Omental fat pad (tissue), 4 donors: ENCODE results near the gene ANKRD50. TPM values are rescaled to one million over a fixed set of nuclear protein-coding genes. Genes with fewer than 3 reads are reported as not detected.

ENCODE experiments used
- ATAC-seq: fragments of 150-250 bp; one replicate; pipeline ENCODE4 v1.9.1; 2016; ENCODE audit warnings: mild to moderate bottlenecking, moderate library complexity; ENCODE audit not compliant: low FRiP score
- DNase-seq: peaks from one replicate; pipeline ENCODE4 v3.0.0-alpha.2; 2019; ENCODE audit warnings: low spot score
- total RNA-seq, 4 donors: library from RNA; depleted of rRNA; stranded (reverse); fragments of >200 nt; gene quantifications; one replicate each; pipeline ENCODE4 v1.1.0, GENCODE V29; 2016
- TF ChIP-seq, protein P1 (sequence below), 3 donors: fragments of 450-650 bp; IDR thresholded peaks; one replicate each; pipeline ENCODE4 v1.5.1; 2016 to 2017; ENCODE audit warnings: antibody characterized with exemption in 3 of 3, mild to moderate bottlenecking in 3 of 3, moderate library complexity in 2 of 3

Gene ANKRD50
- total RNA-seq, 4 donors from 2014 or later: 10.6 to 21.0 (median 15.5) TPM

DNA sequence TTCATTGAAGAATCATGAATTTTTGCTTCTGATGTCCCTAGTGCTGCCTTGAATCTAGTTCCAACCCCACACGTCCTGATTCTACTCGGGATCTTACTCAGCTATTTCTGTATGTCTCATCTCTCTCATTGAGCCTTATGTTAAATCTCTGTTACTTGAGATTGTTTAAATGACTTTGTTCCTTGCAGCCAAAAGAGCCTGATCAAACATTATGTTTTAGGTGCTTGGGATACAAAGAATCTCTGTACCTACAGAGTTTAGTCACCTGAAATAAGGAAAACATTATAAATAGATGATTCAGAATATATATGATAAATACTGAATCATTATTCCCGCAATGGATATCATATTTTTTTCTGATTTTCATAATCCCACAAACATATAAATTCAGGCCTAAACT is 13.7 kb upstream of the ANKRD50 start:
- DNase-seq (no peak), ATAC-seq (no peak)
- TF ChIP-seq, protein P1, sequence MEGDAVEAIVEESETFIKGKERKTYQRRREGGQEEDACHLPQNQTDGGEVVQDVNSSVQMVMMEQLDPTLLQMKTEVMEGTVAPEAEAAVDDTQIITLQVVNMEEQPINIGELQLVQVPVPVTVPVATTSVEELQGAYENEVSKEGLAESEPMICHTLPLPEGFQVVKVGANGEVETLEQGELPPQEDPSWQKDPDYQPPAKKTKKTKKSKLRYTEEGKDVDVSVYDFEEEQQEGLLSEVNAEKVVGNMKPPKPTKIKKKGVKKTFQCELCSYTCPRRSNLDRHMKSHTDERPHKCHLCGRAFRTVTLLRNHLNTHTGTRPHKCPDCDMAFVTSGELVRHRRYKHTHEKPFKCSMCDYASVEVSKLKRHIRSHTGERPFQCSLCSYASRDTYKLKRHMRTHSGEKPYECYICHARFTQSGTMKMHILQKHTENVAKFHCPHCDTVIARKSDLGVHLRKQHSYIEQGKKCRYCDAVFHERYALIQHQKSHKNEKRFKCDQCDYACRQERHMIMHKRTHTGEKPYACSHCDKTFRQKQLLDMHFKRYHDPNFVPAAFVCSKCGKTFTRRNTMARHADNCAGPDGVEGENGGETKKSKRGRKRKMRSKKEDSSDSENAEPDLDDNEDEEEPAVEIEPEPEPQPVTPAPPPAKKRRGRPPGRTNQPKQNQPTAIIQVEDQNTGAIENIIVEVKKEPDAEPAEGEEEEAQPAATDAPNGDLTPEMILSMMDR (IDR thresholded peaks at IDR 0.05): no peak

GRCh38 chr4:124722071-124722470 is 9.5 kb upstream of the ANKRD50 start:
- TF ChIP-seq, protein P1 (IDR thresholded peaks at IDR 0.05): no peak
- DNase-seq (no peak), ATAC-seq (no peak)

GRCh38 chr4:124717101-124717500 is 4.6 kb upstream of the ANKRD50 start:
- DNase-seq (no peak), ATAC-seq (no peak)
- TF ChIP-seq, protein P1 (IDR thresholded peaks at IDR 0.05): no peak

DNA sequence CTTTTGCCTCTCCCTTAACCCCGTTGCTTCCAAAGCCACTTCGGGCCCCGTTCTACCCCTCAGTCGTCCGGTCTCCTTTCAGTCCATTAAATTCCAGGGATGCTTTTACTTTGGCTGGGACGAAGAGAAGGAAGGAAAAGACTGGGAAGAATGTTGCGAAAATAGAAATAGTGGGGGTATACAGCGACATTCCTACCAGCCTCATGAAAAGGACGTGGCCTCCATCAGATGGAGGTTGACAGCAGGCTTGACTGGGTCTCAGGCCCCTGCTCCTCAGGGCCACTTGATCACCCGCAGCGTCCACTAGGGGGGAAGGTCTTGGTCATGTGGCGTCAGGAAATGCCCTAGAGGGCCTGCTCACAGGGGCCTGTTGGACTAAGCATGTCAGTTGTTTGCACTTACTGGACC is 657 bp upstream of the ANKRD50 start:
- ATAC-seq: peak; percentile 79
- DNase-seq: peak; percentile 55
- TF ChIP-seq, protein P1 (IDR thresholded peaks at IDR 0.05): peak in 1 of 3 donors; percentile 27

DNA sequence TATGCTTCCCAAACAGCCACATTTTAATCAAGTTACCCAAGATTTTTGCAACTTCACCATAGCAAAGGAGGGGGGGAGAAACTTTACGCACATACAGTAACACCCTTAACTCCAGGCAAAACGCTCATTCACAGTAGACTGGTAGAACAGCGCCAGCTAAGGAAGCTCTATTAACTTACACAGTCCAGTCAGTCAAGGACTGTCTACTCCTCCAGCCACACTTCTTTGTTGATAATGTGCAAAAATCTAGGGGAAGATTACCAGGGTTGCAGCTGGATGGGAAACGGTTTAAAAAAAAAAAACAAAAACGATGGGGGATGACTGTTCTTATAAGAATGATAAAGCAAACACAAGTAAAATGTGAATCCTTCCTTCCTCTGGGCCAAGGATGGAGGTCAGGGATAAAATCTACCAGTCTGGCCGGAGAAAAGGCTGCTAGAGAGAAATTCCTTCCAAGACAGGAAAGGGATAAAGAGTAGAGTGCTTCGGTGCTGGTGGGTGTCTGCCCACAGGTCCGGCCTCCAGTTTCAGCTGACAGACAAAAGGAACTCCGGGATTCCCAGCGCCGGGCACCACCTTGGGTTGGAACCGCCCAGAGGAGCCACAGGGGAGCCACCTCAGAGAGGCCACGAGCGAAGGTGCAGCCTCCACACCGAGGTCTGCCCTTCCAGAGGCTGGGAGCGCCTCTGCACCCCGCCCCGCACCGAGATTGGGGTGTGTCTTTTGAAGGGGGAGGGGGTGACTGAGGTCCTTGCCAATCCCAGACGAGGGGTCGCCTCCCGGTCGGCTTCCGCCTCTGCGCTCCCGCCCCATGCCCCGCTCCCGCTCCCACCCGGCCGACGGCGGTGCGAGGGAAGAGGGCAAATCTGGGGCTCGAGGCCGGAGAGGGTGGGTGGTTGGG is 811 bp downstream of the ANKRD50 start:
- TF ChIP-seq, protein P1 (IDR thresholded peaks at IDR 0.05): no peak
- peak; percentile 25 for DNase-seq
- ATAC-seq: peak; percentile 49

GRCh38 chr4:124710911-124711310 is 1.6 kb downstream of the ANKRD50 start:
- DNase-seq (no peak), ATAC-seq (no peak)
- TF ChIP-seq, protein P1 (IDR thresholded peaks at IDR 0.05): no peak
